HG02973 (cell line): ENCODE measurements around the gene SPRYD3.

ENCODE experiments used
- ATAC-seq: cut with Tn5 transposase; IDR thresholded peaks from one replicate; pipeline ENCODE4 v1.9.1; 2021; ENCODE audit warnings: moderate library complexity; ENCODE audit not compliant: unreplicated experiment

SPRYD3 gene

GRCh38 chr12:53078425-53079225 is 565 bp downstream of the SPRYD3 start:
- ATAC-seq: peak; percentile 19

DNA sequence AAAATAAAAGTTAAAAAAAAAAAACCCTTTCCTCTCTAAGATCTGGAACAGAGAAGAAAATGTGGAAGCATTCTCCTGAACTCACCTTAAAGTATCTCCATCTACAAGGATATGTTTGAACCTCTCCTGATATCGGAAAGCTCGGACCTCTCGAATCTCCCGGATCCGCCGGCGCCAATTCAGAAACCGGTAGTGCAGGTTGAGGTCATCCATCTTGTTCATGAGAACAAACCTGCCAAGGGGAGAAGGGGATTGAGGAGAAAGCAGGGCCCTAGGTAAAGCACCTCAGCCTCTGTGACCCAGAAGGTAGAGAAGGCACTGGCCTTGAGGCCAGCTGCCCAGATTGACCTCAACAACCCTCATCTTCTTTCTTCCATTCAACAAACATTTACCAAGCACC is 2.2 kb downstream of the SPRYD3 start:
- ATAC-seq: no peak

GRCh38 chr12:53076461-53076860 is 2.7 kb downstream of the SPRYD3 start:
- ATAC-seq: no peak

GRCh38 chr12:53074999-53075370 is 4.2 kb downstream of the SPRYD3 start:
- no peak for ATAC-seq

GRCh38 chr12:53074283-53074998 is 4.7 kb downstream of the SPRYD3 start:
- no peak for ATAC-seq

- no peak for ATAC-seq
Observed at GRCh38 chr12:53073881-53074280, 5.3 kb downstream of the SPRYD3 start.

GRCh38 chr12:53071591-53072551 is 7.3 kb downstream of the SPRYD3 start:
- ATAC-seq: no peak

GRCh38 chr12:53070877-53071492 is 8.2 kb downstream of the SPRYD3 start:
- ATAC-seq: no peak

DNA sequence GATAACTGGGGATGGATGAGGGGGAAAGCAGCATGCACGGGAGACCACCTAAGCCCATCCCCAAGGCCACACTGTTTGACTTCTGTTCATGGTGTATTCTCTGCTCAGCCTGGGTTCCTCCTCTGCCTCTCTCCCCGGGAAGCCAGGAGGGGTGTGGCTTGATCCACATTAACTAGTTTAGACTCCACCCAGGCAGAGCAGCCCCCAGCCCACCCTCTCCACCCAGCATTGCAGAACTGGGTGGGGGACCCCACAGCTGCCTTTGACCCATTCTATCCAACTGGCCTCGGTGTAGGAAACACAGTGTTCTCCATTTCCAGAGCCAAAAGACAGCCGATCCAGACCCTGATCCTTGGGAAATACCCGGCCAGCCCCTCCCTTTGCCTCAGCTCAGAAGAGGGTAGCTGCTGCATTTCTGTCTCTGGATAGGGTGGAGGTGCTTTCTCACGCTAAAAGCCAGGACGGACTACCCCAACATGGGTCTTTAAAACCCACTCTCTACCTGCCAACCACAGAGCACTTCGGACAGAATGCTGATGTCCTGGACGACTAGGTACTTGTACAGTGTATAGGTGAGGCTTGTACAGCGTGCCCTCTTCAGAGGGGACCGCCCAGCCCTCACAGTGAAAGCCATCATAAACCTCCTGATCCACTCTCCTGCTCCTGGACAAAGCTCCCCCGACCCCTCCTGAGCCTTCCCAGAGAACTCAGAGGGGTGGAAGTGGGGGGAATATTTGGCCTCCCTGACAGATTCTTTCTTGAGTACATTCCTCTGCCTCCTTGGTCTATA is 9.4 kb downstream of the SPRYD3 start:
- ATAC-seq: no peak

GRCh38 chr12:53068811-53069585 is 10.2 kb downstream of the SPRYD3 start:
- no peak for ATAC-seq

- no peak for ATAC-seq
Observed at GRCh38 chr12:53067993-53068770, 11.0 kb downstream of the SPRYD3 start.

- no peak for ATAC-seq
Observed at GRCh38 chr12:53067074-53067992, 11.9 kb downstream of the SPRYD3 start.

- no peak for ATAC-seq
Observed at GRCh38 chr12:53065975-53066931, 12.9 kb downstream of the SPRYD3 start.

DNA sequence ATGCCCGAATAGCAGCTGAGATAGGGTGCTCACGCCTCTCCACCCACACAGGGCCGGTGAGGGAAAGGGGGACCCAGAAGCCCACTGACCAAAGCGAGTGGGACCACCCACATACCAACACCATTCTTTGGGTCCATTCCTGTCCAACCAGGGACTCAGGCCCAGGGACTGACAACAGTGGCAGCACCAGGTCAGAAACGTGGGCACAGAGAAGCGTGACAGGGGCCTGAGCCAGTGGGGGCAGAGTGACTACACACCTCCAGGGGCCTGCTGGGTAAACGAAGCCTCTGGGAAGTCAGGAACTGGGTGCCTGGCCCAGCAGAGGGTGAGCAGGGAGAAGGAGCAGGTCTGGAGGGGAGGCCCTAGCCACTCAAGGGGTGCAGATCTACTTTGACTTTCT is 13.7 kb downstream of the SPRYD3 start:
- ATAC-seq: no peak

GRCh38 chr12:53064613-53065436 is 14.4 kb downstream of the SPRYD3 start:
- ATAC-seq: no peak
